Ascending aorta (tissue), 2 donors: ENCODE data around the gene EPB41L2. TPM values are rescaled to one million over a fixed set of nuclear protein-coding genes. Genes with fewer than 3 reads are reported as not detected.

ENCODE experiments used
- DNase-seq, 2 donors: peaks; one replicate each; pipeline ENCODE4 v3.0.0-alpha.2; 2019; ENCODE audit warnings: low spot score in 2 of 2
- H3K27ac ChIP-seq, 2 donors: fragments of 200-600 bp; sonication (generic); one replicate each; pipeline ENCODE4 v1.5.1; 2016 to 2017; ENCODE audit warnings: mild to moderate bottlenecking in 1 of 2
- H3K27me3 ChIP-seq: fragments of 200-600 bp; sonication (generic); one replicate; pipeline ENCODE4 v1.5.1; 2017
- H3K36me3 ChIP-seq, 2 donors: fragments of 200-600 bp; sonication (generic); one replicate each; pipeline ENCODE4 v1.5.1; 2016
- H3K4me1 ChIP-seq, 2 donors: fragments of 200-600 bp; sonication (generic); one replicate each; pipeline ENCODE4 v1.5.1; 2016 to 2017; ENCODE audit warnings: mild to moderate bottlenecking in 1 of 2
- H3K4me3 ChIP-seq, 2 donors: fragments of 200-600 bp; sonication (generic); one replicate each; pipeline ENCODE4 v1.5.1; 2016 to 2017; ENCODE audit warnings: mild to moderate bottlenecking in 1 of 2
- H3K9me3 ChIP-seq, 2 donors: fragments of 200-600 bp; sonication (generic); one replicate each; pipeline ENCODE4 v1.5.1; 2016
- CTCF ChIP-seq, 3 experiments: fragments of 200-600 bp in 2 of 3; fragments of 450-650 bp in 1 of 3; sonication (generic) in 2 of 3; IDR thresholded peaks; one replicate each; pipeline ENCODE4 v1.5.1; 2016 to 2019; ENCODE audit warnings: antibody characterized with exemption in 3 of 3, mild to moderate bottlenecking in 1 of 3, moderate library complexity in 1 of 3
- intact Hi-C: fragments of 100-400 bp; cut with DNase I; formaldehyde crosslinking; loops from one replicate; pipeline ENCODE4 v1.15.1; 2023
- total RNA-seq: library from RNA; depleted of rRNA; stranded (reverse); fragments of >200 nt; gene quantifications from one replicate; pipeline ENCODE4 v1.1.0, GENCODE V29; 2016

EPB41L2 gene
- total RNA-seq, 1 donor from 2014 or later = 163 TPM

- no peaks in the 10 kb centered on the region for H3K9me3 ChIP-seq
- DNase-seq = no peak
- no peaks in the 10 kb centered on the region for H3K4me1 ChIP-seq
- H3K27me3 ChIP-seq = no peaks in the 10 kb centered on the region
- H3K4me3 ChIP-seq = no peak overlapping the region
- intact Hi-C loops = no loop called here
- TF ChIP-seq CTCF (IDR thresholded peaks at IDR 0.05) = no peak
- H3K36me3 ChIP-seq = no peaks in the 10 kb centered on the region
- H3K27ac ChIP-seq = no peak overlapping the region
Measured at GRCh38 chr6:130838951-130839350, 224.1 kb downstream of the EPB41L2 start.

- Histone ChIP-seq H3K9me3 (no peaks in the 10 kb centered on the region), H3K27ac (no peak overlapping the region), H3K27me3 (no peaks in the 10 kb centered on the region), H3K4me3 (no peak overlapping the region), H3K36me3 (no peaks in the 10 kb centered on the region), H3K4me1 (no peaks in the 10 kb centered on the region)
- DNase-seq = no peak
- intact Hi-C loops = no loop called here
- TF ChIP-seq CTCF (IDR thresholded peaks at IDR 0.05) = no peak
Measured at GRCh38 chr6:130838250-130838860, 224.7 kb downstream of the EPB41L2 start.

- intact Hi-C loops = no loop called here
- no peak overlapping the region for H3K27ac ChIP-seq
- H3K4me1 ChIP-seq = no peaks in the 10 kb centered on the region
- H3K9me3 ChIP-seq = no peaks in the 10 kb centered on the region
- H3K27me3 ChIP-seq = no peaks in the 10 kb centered on the region
- H3K36me3 ChIP-seq = no peaks in the 10 kb centered on the region
- H3K4me3 ChIP-seq = no peak overlapping the region
- DNase-seq = no peak
- TF ChIP-seq CTCF (IDR thresholded peaks at IDR 0.05) = no peak
Measured at GRCh38 chr6:130837067-130837466, 226.0 kb downstream of the EPB41L2 start.

- H3K27ac ChIP-seq = no peak overlapping the region
- no peak for DNase-seq
- no peak overlapping the region for H3K4me3 ChIP-seq
Measured at GRCh38 chr6:130836055-130836640, 226.9 kb downstream of the EPB41L2 start.

GRCh38 chr6:130834482-130835251 is 228.4 kb downstream of the EPB41L2 start:
- no peak overlapping the region for H3K4me3 ChIP-seq
- TF ChIP-seq CTCF (IDR thresholded peaks at IDR 0.05) = no peak
- no peaks in the 10 kb centered on the region for H3K36me3 ChIP-seq
- H3K4me1 ChIP-seq = no peaks in the 10 kb centered on the region
- no peak for DNase-seq
- H3K27me3 ChIP-seq = no peaks in the 10 kb centered on the region
- no peak overlapping the region for H3K27ac ChIP-seq
- intact Hi-C loops = no loop called here
- no peaks in the 10 kb centered on the region for H3K9me3 ChIP-seq

More at GRCh38 chr6:130836055-130836640, 226.9 kb downstream of the EPB41L2 start:
- no peaks in the 10 kb centered on the region for H3K4me1 ChIP-seq
- intact Hi-C loops = no loop called here
- no peaks in the 10 kb centered on the region for H3K27me3 ChIP-seq
- TF ChIP-seq CTCF (IDR thresholded peaks at IDR 0.05) = no peak
- H3K9me3 ChIP-seq = no peaks in the 10 kb centered on the region
- H3K36me3 ChIP-seq = no peaks in the 10 kb centered on the region
